ENCODE results near the gene TSHZ2. TPM values are rescaled to one million over a fixed set of nuclear protein-coding genes. Genes with fewer than 3 reads are reported as not detected.

The TSHZ2 gene
- total and polyA plus RNA-seq, 2 donors (not counting 1 experiment from before 2014, with no cell fraction given): 1.00 to 5.7 TPM

- Histone ChIP-seq H3K27ac (ENCODE audit: low read length in 2 of 2) (no peak overlapping the region), H3K79me2 (ENCODE audit: control insufficient read depth, insufficient read depth, low read length) (no peaks in the 10 kb centered on the region), H2AFZ (ENCODE audit: insufficient read depth, low read depth, low read length, poor library complexity, severe bottlenecking) (no peak overlapping the region), H3K9me3 (ENCODE audit: control extremely low read depth in 1 of 3, control insufficient read depth in 2 of 3, insufficient read depth in 1 of 3, low read length in 2 of 3) (peaks cover 0 to 4% (median 0%) of the 10 kb centered on the region in 3 donors), H3K9ac (ENCODE audit: low read length) (no peak overlapping the region), H3K4me1 (ENCODE audit: control insufficient read depth in 2 of 2, insufficient read depth in 2 of 2, low read length in 2 of 2) (no peaks in the 10 kb centered on the region), H3K4me3 (ENCODE audit: control extremely low read depth in 1 of 5, extremely low read depth in 1 of 5, insufficient read depth in 1 of 5, low read depth in 2 of 5, low read length in 4 of 5) (no peak overlapping the region), H3K27me3 (replicated peaks in 1 of 4; ENCODE audit: control extremely low read depth in 1 of 4, control insufficient read depth in 3 of 4, insufficient read depth in 4 of 4, low read length in 3 of 4) (no peaks in the 10 kb centered on the region), H4K20me1 (ENCODE audit: control insufficient read depth, insufficient read depth, low read length, poor library complexity, severe bottlenecking) (no peaks in the 10 kb centered on the region), H3K4me2 (replicated peaks; ENCODE audit: low read depth, low read length, poor library complexity, severe bottlenecking) (no peak overlapping the region), H3K36me3 (replicated peaks in 1 of 2; ENCODE audit: control extremely low read depth in 1 of 2, control insufficient read depth in 1 of 2, extremely low read depth in 1 of 2, insufficient read depth in 2 of 2, low read length in 1 of 2) (no peaks in the 10 kb centered on the region)
- no peak for TF ChIP-seq CTCF (IDR thresholded peaks at IDR 0.05)
- no peak for TF ChIP-seq EZH2 (IDR thresholded peaks at IDR 0.05; ENCODE audit: borderline replicate concordance, insufficient read depth, low read depth, low read length, poor library complexity, severe bottlenecking)
- intact Hi-C loops (cut with micrococcal nuclease): no loop called here
- no peaks in the 10 kb centered on the region for H3K9me3 Mint-ChIP-seq (ENCODE audit: insufficient read depth)
- H3K27ac Mint-ChIP-seq: no peak overlapping the region
- H3K27me3 Mint-ChIP-seq: peaks cover 33% of the 10 kb centered on the region
- ATAC-seq (ENCODE audit: low read depth) (no peak), DNase-seq (no peak)
- no peaks in the 10 kb centered on the region for H3K4me1 Mint-ChIP-seq
- H3K4me3 Mint-ChIP-seq: no peak overlapping the region
- no CpG with 5 or more reads among the region's 1 CpG for WGBS (ENCODE audit: insufficient coverage)
- ChIA-PET CTCF (interaction anchor here (1.0 kb wide), 1 partner anchor 17 kb away, joined by 3 read pairs; no protein-coding TSS in a partner anchor), POLR2A (no interaction called here)
Measured at GRCh38 chr20:53298911-53299310, 326.8 kb downstream of the TSHZ2 start.

DNA sequence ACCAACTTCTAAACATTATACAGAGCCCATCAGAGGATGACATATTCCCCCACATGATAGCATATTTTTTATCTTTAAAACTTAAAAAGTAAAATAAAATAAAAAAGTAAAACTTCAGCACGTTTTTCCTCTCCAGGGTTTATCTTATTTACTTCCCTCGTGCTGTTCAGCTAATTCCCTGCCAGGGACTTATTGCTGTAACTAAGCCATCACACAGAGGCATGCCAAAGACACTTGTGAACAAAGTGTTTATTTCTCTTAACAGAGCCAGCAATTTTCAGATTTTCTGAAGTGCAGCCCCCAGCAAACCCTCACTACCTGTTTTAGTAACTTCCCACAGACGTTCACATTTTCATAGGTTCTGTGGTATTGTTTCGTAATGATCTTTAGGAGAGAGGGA, 327.7 kb downstream of the TSHZ2 start:
- H3K36me3 ChIP-seq (replicated peaks in 1 of 2; ENCODE audit: control extremely low read depth in 1 of 2, control insufficient read depth in 1 of 2, extremely low read depth in 1 of 2, insufficient read depth in 2 of 2, low read length in 1 of 2): no peaks in the 10 kb centered on the region
- Mint-ChIP-seq H3K9me3 (ENCODE audit: insufficient read depth) (no peaks in the 10 kb centered on the region), H3K4me1 (no peaks in the 10 kb centered on the region), H3K4me3 (no peak overlapping the region), H3K27ac (no peak overlapping the region), H3K27me3 (peaks cover 30% of the 10 kb centered on the region)
- H3K4me2 ChIP-seq (replicated peaks; ENCODE audit: low read depth, low read length, poor library complexity, severe bottlenecking): no peak overlapping the region
- POLR2A ChIA-PET: no interaction called here
- no peak overlapping the region for H2AFZ ChIP-seq (ENCODE audit: insufficient read depth, low read depth, low read length, poor library complexity, severe bottlenecking)
- no peaks in the 10 kb centered on the region for H4K20me1 ChIP-seq (ENCODE audit: control insufficient read depth, insufficient read depth, low read length, poor library complexity, severe bottlenecking)
- H3K9ac ChIP-seq (ENCODE audit: low read length): no peak overlapping the region
- CTCF ChIA-PET: no interaction called here
- no CpG with 5 or more reads among the region's 4 CpGs for WGBS (ENCODE audit: insufficient coverage)
- no peaks in the 10 kb centered on the region for H3K4me1 ChIP-seq (ENCODE audit: control insufficient read depth in 2 of 2, insufficient read depth in 2 of 2, low read length in 2 of 2)
- intact Hi-C loops (cut with micrococcal nuclease): no loop called here
- no peak overlapping the region for H3K4me3 ChIP-seq (ENCODE audit: control extremely low read depth in 1 of 5, extremely low read depth in 1 of 5, insufficient read depth in 1 of 5, low read depth in 2 of 5, low read length in 4 of 5)
- H3K27ac ChIP-seq (ENCODE audit: low read length in 2 of 2): no peak overlapping the region
- peaks cover 0 to 4% (median 0%) of the 10 kb centered on the region in 3 donors for H3K9me3 ChIP-seq (ENCODE audit: control extremely low read depth in 1 of 3, control insufficient read depth in 2 of 3, insufficient read depth in 1 of 3, low read length in 2 of 3)
- no peaks in the 10 kb centered on the region for H3K79me2 ChIP-seq (ENCODE audit: control insufficient read depth, insufficient read depth, low read length)
- ATAC-seq (ENCODE audit: low read depth) (no peak), DNase-seq (no peak)
- no peaks in the 10 kb centered on the region for H3K27me3 ChIP-seq (replicated peaks in 1 of 4; ENCODE audit: control extremely low read depth in 1 of 4, control insufficient read depth in 3 of 4, insufficient read depth in 4 of 4, low read length in 3 of 4)
- no peak for TF ChIP-seq CTCF (IDR thresholded peaks at IDR 0.05)
- TF ChIP-seq EZH2 (IDR thresholded peaks at IDR 0.05; ENCODE audit: borderline replicate concordance, insufficient read depth, low read depth, low read length, poor library complexity, severe bottlenecking): no peak
